Thymus (tissue), 11 donors: ENCODE results near the gene STK32C. TPM values are rescaled to one million over a fixed set of nuclear protein-coding genes. Genes with fewer than 3 reads are reported as not detected.

Experiments
- DNase-seq, 9 donors: peaks; one replicate each; pipeline ENCODE4 v3.0.0-alpha.2; 2013; ENCODE audit warnings: low spot score in 9 of 9, low read depth in 6 of 9, missing footprints in 1 of 9
- H3K27ac ChIP-seq, 2 donors: one replicate each; pipeline ENCODE4 v1.5.1; 2013; ENCODE audit warnings: control low read depth in 1 of 2, low read depth in 1 of 2, low read length in 1 of 2, mild to moderate bottlenecking in 1 of 2, moderate library complexity in 1 of 2
- H3K27me3 ChIP-seq, 2 donors: one replicate each; pipeline ENCODE4 v1.5.1; 2013; ENCODE audit warnings: low read length in 1 of 2; ENCODE audit not compliant: control insufficient read depth in 2 of 2, insufficient read depth in 1 of 2
- H3K36me3 ChIP-seq, 2 donors: one replicate each; pipeline ENCODE4 v1.5.1; 2013; ENCODE audit warnings: low read length in 1 of 2, mild to moderate bottlenecking in 1 of 2, moderate library complexity in 1 of 2; ENCODE audit not compliant: control insufficient read depth in 2 of 2, insufficient read depth in 2 of 2
- H3K4me1 ChIP-seq, 2 donors: one replicate each; pipeline ENCODE4 v1.5.1; 2013; ENCODE audit warnings: low read length in 2 of 2; ENCODE audit not compliant: control insufficient read depth in 2 of 2, insufficient read depth in 2 of 2
- H3K4me3 ChIP-seq, 2 donors: one replicate each; pipeline ENCODE4 v1.5.1; 2013; ENCODE audit warnings: low read length in 2 of 2, control low read depth in 1 of 2, mild to moderate bottlenecking in 1 of 2
- H3K9me3 ChIP-seq, 2 donors: one replicate each; pipeline ENCODE4 v1.5.1; 2013; ENCODE audit warnings: low read length in 1 of 2, mild to moderate bottlenecking in 1 of 2; ENCODE audit not compliant: control insufficient read depth in 2 of 2, insufficient read depth in 1 of 2
- WGBS: extraction: QIAGEN DNeasy Blood & Tissue Kit; methylation state at CpG from one replicate; pipeline ENCODE4 v1.1.7; 2013; 5-methylcytosine and 5-hydroxymethylcytosine counted together
- polyA plus RNA-seq: library from polyadenylated mRNA; stranded (reverse); fragments of 200-250 nt; gene quantifications from one replicate; pipeline ENCODE4 v1.2.3, GENCODE V29; 2013
- total RNA-seq: library from RNA; stranded (reverse); fragments of 120-200 nt; gene quantifications from one replicate; pipeline ENCODE4 v1.2.4, GENCODE V29; 2013
- donor health status: healthy.

Gene STK32C
- total and polyA plus RNA-seq, 2 donors = 18.2 to 18.7 TPM

DNA sequence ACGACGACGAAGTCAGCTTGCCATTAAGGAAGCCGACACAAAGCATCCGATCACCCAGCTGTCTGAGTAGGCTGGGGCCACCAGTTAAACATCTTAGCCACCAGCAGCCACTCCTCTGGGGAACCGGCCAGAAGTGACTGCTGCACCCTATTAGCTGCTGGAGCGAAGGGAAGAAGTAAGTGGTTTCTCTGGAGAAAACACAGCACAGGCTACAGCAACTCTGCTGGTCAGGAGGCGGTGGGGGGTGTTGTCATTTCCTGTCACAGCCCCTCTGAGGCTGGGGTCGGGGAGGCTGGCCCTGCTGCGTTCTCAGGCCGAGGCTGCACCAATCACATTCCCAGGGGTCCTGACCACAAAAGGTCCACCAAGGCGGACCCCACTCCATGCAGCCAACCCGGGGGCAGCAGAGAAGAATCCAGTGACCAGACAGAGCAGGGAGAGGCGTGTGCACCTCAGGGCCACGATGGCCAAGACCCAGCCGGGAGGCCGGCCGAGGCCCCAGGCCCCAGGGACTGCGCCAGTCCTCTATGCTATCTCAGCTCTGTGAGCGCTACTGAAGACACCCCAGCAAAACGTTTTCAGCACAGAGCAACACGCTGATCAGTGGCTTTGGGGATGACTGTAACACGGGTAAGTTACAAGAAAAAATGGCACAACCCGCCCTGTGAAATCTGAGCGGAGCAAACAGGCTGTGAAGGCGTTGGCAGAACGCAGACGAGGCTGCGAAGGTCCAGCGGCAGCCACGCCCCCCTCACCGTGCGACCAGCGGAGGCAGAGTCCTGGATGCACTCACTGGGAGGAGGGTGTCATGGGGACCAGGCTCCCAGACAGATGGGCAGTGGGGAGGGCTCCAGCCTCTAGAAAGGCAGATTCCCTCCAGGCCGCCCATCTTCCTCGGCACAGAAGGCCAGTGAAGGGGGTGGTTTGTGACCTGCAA lies 24.8 kb downstream of the STK32C start:
- Histone ChIP-seq H3K4me3 (no peak overlapping the region), H3K4me1 (no peaks in the 10 kb centered on the region), H3K27me3 (peaks cover 0 to 2% of the 10 kb centered on the region in 2 donors), H3K36me3 (no peaks in the 10 kb centered on the region), H3K27ac (no peak overlapping the region), H3K9me3 (no peaks in the 10 kb centered on the region)
- 86% methylated on average over 36 of the region's 36 CpGs for WGBS
- no peak for DNase-seq

DNA sequence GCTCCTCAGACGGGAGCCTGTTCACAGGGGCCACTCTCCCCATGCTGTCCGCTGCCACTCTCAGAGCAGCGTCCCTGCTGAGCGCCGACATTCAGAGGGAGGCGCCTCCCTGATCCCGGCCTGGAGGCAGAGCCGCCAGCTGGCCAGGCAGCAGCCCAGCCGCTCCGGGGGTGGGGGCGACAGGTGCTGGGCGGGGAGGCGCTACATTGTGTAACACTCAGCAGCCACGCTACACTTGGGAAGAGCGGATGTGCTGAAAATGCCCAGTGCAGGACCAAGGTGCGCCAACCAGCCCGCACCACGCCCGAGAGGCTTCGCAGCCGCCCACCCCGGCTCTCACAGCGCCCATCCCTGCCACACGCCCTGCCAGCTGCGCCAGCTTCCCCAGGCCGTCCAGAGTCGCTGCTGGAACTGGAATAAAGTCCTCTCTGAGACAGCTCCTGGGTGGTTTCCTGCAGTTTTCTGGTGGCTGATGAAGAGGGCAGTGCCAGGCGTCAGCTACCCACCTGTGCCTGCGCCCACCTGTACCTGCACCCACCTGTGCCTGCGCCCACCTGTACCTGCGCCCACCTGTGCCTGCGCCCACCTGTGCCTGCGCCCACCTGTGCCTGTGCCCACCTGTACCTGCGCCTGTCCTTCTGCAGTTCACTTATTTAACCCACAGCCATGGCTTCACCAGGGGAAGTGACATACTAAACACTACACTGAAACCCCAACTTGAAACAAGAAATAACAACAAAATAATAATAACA lies 25.7 kb downstream of the STK32C start:
- Histone ChIP-seq H3K9me3 (no peaks in the 10 kb centered on the region), H3K36me3 (no peaks in the 10 kb centered on the region), H3K4me1 (no peaks in the 10 kb centered on the region), H3K27ac (no peak overlapping the region), H3K4me3 (no peak overlapping the region), H3K27me3 (peaks cover 0 to 2% of the 10 kb centered on the region in 2 donors)
- no peak for DNase-seq
- 89% methylated on average over 34 of the region's 34 CpGs for WGBS

- Histone ChIP-seq H3K4me3 (no peak overlapping the region), H3K36me3 (no peaks in the 10 kb centered on the region), H3K4me1 (no peaks in the 10 kb centered on the region), H3K9me3 (no peaks in the 10 kb centered on the region), H3K27ac (no peak overlapping the region), H3K27me3 (peaks cover 0 to 2% of the 10 kb centered on the region in 2 donors)
- WGBS = 97% methylated on average over 20 of the region's 20 CpGs
- no peak for DNase-seq
These were observed 27.1 kb downstream of the STK32C start for GRCh38 chr10:132280646-132281074.

DNA sequence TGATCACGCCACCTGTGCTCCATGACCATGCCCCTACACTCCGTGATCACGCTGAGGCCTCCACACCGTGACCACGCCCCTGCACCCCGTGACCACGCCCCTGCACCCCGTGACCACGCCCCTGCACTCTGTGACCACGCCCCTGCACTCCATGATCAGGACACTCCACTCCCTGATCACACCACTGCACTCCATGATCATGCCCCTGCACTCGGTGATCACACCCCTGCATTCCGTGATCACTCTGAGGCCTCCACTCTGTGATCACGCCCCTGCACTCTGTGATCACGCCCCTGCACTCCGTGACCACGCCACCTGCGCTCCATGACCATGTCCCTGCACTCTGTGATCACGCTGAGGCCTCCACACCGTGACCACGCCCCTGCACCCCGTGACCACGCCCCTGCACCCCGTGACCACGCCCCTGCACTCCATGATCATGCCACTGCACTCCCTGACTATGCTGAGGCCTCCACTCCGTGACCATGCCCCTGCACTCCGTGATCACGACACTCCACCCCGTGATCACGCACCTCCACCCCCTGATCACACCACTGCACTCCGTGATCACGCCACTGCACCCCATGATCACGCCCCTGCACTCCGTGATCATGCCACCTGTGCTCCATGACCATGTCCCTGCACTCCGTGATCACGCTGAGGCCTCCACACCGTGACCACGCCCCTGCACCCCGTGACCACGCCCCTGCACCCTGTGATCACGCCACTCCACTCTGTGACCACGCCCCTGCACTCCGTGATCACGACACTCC lies 27.7 kb downstream of the STK32C start:
- Histone ChIP-seq H3K4me3 (no peak overlapping the region), H3K27me3 (peaks cover 0 to 2% of the 10 kb centered on the region in 2 donors), H3K36me3 (no peaks in the 10 kb centered on the region), H3K4me1 (no peaks in the 10 kb centered on the region), H3K9me3 (no peaks in the 10 kb centered on the region), H3K27ac (no peak overlapping the region)
- 96% methylated on average over 43 of the region's 43 CpGs for WGBS
- no peak for DNase-seq

DNA sequence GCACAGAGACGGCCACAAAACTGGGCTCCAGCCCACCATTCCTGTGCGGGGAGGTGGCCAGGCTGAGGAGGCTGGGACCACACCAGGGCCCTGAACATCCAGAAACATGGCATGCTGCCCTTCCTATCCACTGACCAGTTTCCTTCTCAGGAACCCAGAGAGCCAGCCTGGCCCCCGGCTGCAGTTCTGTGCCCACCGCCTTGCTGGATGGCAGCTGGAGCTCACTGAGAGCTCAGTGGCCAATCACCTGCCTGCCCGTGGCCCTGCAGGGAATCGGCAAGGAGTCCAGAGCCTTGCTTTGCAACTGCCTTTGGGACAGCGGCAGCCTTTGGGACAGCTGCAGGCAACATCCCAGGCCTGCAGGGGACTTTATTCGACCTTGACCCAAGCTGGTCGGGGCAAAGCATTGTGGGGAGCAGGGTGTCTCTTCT lies 30.4 kb downstream of the STK32C start:
- Histone ChIP-seq H3K36me3 (no peaks in the 10 kb centered on the region), H3K9me3 (no peaks in the 10 kb centered on the region), H3K4me1 (no peaks in the 10 kb centered on the region), H3K27me3 (no peaks in the 10 kb centered on the region), H3K4me3 (no peak overlapping the region), H3K27ac (no peak overlapping the region)
- WGBS = 95% methylated on average over 9 of the region's 9 CpGs
- DNase-seq = no peak

- H3K27me3 ChIP-seq = no peaks in the 10 kb centered on the region
- 86% methylated on average over 7 of the region's 7 CpGs for WGBS
- H3K36me3 ChIP-seq = no peaks in the 10 kb centered on the region
- H3K9me3 ChIP-seq = no peaks in the 10 kb centered on the region
- H3K4me3 ChIP-seq = no peak overlapping the region
- no peak overlapping the region for H3K27ac ChIP-seq
- no peaks in the 10 kb centered on the region for H3K4me1 ChIP-seq
- no peak for DNase-seq
These were observed 31.0 kb downstream of the STK32C start for GRCh38 chr10:132276706-132277105.

DNA sequence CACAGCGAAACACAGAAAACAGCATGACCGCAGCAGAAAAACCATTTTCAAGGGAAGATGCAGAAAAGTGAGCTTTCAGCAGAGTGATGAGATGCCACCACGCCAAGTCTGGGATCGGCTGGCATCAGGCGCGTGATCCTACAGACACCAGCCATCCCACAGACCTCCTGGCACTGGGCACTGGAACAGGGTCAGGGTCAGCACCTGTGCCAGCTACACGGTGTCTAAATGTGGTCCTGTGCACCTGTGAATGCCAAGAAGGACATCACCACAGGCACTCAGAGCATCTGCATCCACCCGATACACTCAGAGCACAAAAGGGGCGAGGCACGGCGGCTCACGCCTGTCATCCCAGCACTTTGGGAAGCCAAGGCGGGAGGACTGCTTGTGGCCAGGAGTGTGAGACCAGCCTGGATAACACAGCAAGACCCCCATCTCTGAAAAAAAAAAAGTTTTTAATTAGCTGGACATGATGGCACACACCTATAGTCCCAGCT lies 31.5 kb downstream of the STK32C start:
- Histone ChIP-seq H3K27ac (no peak overlapping the region), H3K4me1 (no peaks in the 10 kb centered on the region), H3K36me3 (no peaks in the 10 kb centered on the region), H3K9me3 (no peaks in the 10 kb centered on the region), H3K4me3 (no peak overlapping the region), H3K27me3 (no peaks in the 10 kb centered on the region)
- 91% methylated on average over 13 of the region's 13 CpGs for WGBS
- DNase-seq = no peak

DNA sequence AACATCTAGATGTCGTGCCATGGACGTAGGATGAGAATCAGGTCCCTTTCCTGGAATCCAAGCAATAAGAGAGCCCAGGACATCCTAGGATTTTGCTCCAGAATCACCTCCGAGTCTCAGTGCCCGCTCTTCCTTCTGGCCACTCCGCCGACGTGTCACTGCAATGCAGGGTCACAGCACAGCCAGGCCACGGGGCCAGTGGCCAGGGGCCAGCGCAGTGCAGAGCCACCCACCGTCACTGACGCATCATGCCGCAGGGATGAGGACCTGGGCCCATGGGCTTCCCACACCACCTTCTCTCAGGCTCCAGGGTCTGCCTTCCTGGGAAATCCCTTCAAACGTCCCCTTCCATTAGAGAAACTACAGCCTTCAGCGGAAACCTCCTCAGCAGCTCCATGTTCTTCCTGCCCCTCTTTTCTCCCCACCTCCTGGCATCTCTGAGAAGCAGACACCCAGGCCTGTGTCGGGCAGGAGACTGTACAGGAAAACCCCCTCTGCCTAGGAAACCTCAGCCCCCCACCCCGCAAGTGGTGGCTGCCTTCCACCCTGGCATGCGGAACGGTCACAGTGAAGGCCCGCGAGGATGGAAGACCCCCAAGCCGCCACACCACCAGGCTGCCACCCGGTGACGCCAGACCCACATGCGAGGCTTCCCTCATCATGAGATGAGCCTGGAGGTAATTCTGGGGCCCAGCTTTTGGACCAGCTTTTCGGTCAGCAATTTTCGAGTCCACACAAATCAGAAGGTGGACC lies 32.1 kb downstream of the STK32C start:
- Histone ChIP-seq H3K36me3 (no peaks in the 10 kb centered on the region), H3K4me1 (no peaks in the 10 kb centered on the region), H3K4me3 (no peak overlapping the region), H3K27me3 (no peaks in the 10 kb centered on the region), H3K27ac (no peak overlapping the region), H3K9me3 (no peaks in the 10 kb centered on the region)
- WGBS = 95% methylated on average over 26 of the region's 26 CpGs
- DNase-seq = no peak
